HepG2 (cell line): ENCODE measurements around the gene FAM168A. TPM values are rescaled to one million over a fixed set of nuclear protein-coding genes. Genes with fewer than 3 reads are reported as not detected.

Experiments
- ATAC-seq: fragments of 200-7000 bp; cut with Tn5 transposase; 3 replicates; pipeline ENCODE4 v1.9.1; 2020; ENCODE audit warnings: mild to moderate bottlenecking, moderate library complexity
- BruUV-seq: library from RNA; stranded (reverse); fragments of 400-500 nt; replicated peaks from 2 replicates; lab custom pipeline; 2021; lab: Mats Ljungman, UMichigan
- CTCF ChIA-PET: fragments of 300-600 bp; formaldehyde crosslinking; extraction: SDS; loops from one replicate; lab custom pipeline; 2021; ENCODE audit warnings: low total read pairs, inconsistent platforms, low intra/inter-chr PET ratio; lab: Yijun Ruan, JAX
- POLR2A ChIA-PET: fragments of 350-600 bp; sonication (Branson Sonifier 250); formaldehyde crosslinking; loops from one replicate; lab custom pipeline; 2020; ENCODE audit warnings: antibody characterized with exemption, inconsistent platforms; lab: Yijun Ruan, JAX
- DNase-seq: peaks from one replicate; pipeline ENCODE4 v3.0.0-alpha.2; 2015; ENCODE audit warnings: low spot score
- FAIRE-seq: peaks from 3 replicates; lab custom pipeline; 2011; peaks lifted over from hg19 to GRCh38; lab: Jason Lieb, UNC
- H2AFZ ChIP-seq: one replicate; pipeline ENCODE4 v1.6.1; 2011; ENCODE audit warnings: low read length, inconsistent platforms
- H3K27ac ChIP-seq: fragments of 300-600 bp; 3 replicates; pipeline ENCODE4 v1.8.0; 2011; ENCODE audit warnings: mixed run types, mild to moderate bottlenecking, mixed read lengths, low read length, inconsistent platforms; ENCODE audit not compliant: insufficient read depth; ENCODE audit errors: extremely low read length
- H3K27me3 ChIP-seq, 2 experiments: fragments of 200-600 bp in 1 of 2; 2 replicates in 1 of 2; 3 replicates in 1 of 2; pipeline versions ENCODE4 v1.6.0 to v1.8.0; 2011; ENCODE audit warnings: low read length in 2 of 2, mild to moderate bottlenecking in 2 of 2, moderate library complexity in 2 of 2, inconsistent platforms in 1 of 2; ENCODE audit not compliant: insufficient read depth in 2 of 2, control insufficient read depth in 1 of 2
- H3K36me3 ChIP-seq, 2 experiments: fragments of 200-600 bp in 1 of 2; replicated peaks in 1 of 2; 2 replicates in 1 of 2; 3 replicates in 1 of 2; pipeline versions ENCODE4 v1.5.1 to v1.8.0; 2011; ENCODE audit warnings: low read length in 2 of 2, inconsistent platforms in 1 of 2; ENCODE audit not compliant: insufficient read depth in 2 of 2, control insufficient read depth in 1 of 2
- H3K4me1 ChIP-seq: 2 replicates; pipeline ENCODE4 v1.5.1; 2012; ENCODE audit warnings: low read length, inconsistent platforms; ENCODE audit not compliant: insufficient read depth
- H3K4me2 ChIP-seq: 2 replicates; pipeline ENCODE4 v1.6.0; 2011; ENCODE audit warnings: low read depth, low read length, inconsistent platforms
- H3K4me3 ChIP-seq, 3 experiments: fragments of 200-600 bp in 1 of 3; sonication (generic), shearing (Covaris generic) in 1 of 3; replicated peaks in 1 of 3; 2 replicates each; pipeline ENCODE4 v1.5.1; 2011 to 2016; ENCODE audit warnings: low read length in 3 of 3, inconsistent platforms in 2 of 3, low read depth in 2 of 3, mild to moderate bottlenecking in 2 of 3, control low read depth in 1 of 3, mixed read lengths in 1 of 3; ENCODE audit not compliant: insufficient read depth in 1 of 3
- H3K79me2 ChIP-seq: one replicate; pipeline ENCODE4 v1.6.1; 2011; ENCODE audit warnings: low read length, inconsistent platforms; ENCODE audit not compliant: insufficient read depth
- H3K9ac ChIP-seq: 2 replicates; pipeline ENCODE4 v1.6.0; 2011; ENCODE audit warnings: mild to moderate bottlenecking, low read depth, low read length, inconsistent platforms; ENCODE audit not compliant: insufficient read depth
- H3K9me3 ChIP-seq: 2 replicates; pipeline ENCODE4 v1.5.1; 2012; ENCODE audit warnings: mild to moderate bottlenecking, low read length
- H4K20me1 ChIP-seq: 2 replicates; pipeline ENCODE4 v1.6.0; 2011; ENCODE audit warnings: inconsistent platforms, mild to moderate bottlenecking, low read length, moderate library complexity; ENCODE audit not compliant: insufficient read depth
- AKAP8 ChIP-seq: sonication (generic); formaldehyde crosslinking; IDR thresholded peaks from 2 replicates; pipeline ENCODE4 v1.5.1; 2020; ENCODE audit warnings: mild to moderate bottlenecking, missing genetic modification reagents
- HIVEP1 ChIP-seq: sonication (generic); formaldehyde crosslinking; IDR thresholded peaks from 2 replicates; pipeline ENCODE4 v1.4.0; 2020; ENCODE audit warnings: mild to moderate bottlenecking, missing genetic modification reagents
- HOXA9 ChIP-seq: sonication (generic); formaldehyde crosslinking; IDR thresholded peaks from 2 replicates; pipeline ENCODE4 v1.8.1; 2022; ENCODE audit warnings: missing genetic modification reagents, mild to moderate bottlenecking, moderate library complexity, borderline replicate concordance
- KLF11 ChIP-seq: IDR thresholded peaks from 2 replicates; pipeline ENCODE4 v1.6.1; 2016; ENCODE audit warnings: missing compliant biosample characterization
- PLRG1 ChIP-seq: fragments of 450-650 bp; conservative IDR thresholded peaks from 2 replicates; pipeline ENCODE4 v1.6.1; 2016
- RAD21 ChIP-seq: fragments of 450-650 bp; formaldehyde crosslinking; IDR thresholded peaks from 2 replicates; pipeline ENCODE4 v1.5.0; 2020; ENCODE audit warnings: mild to moderate bottlenecking
- REXO4 ChIP-seq: sonication (generic); formaldehyde crosslinking; IDR thresholded peaks from 2 replicates; pipeline ENCODE4 v1.8.0; 2022; ENCODE audit warnings: missing genetic modification reagents, mild to moderate bottlenecking, borderline replicate concordance
- SRSF9 ChIP-seq: fragments of 200-400 bp; formaldehyde crosslinking; IDR thresholded peaks from 2 replicates; pipeline ENCODE4 v1.6.1; 2018; ENCODE audit warnings: borderline replicate concordance, mild to moderate bottlenecking, low read depth, low read length; ENCODE audit not compliant: insufficient read depth, poor library complexity, severe bottlenecking
- ZNF180 ChIP-seq: sonication (generic); formaldehyde crosslinking; IDR thresholded peaks from 2 replicates; pipeline ENCODE4 v1.4.0; 2020; ENCODE audit warnings: low read depth, missing genetic modification reagents, borderline replicate concordance
- ZNF282 ChIP-seq: fragments of 450-650 bp; IDR thresholded peaks from 2 replicates; pipeline ENCODE4 v1.6.1; 2018; ENCODE audit not compliant: partially characterized antibody
- ZNF75D ChIP-seq: sonication (generic); formaldehyde crosslinking; IDR thresholded peaks from 2 replicates; pipeline ENCODE4 v1.8.1; 2023; ENCODE audit warnings: missing genetic modification reagents, mild to moderate bottlenecking, borderline replicate concordance
- WGBS: methylation state at CpG from one replicate; pipeline ENCODE4 v1.1.6; 2017; ENCODE audit warnings: low lambda C conversion rate; 5-methylcytosine and 5-hydroxymethylcytosine counted together
- in situ Hi-C: cut with HindIII; loops from 2 replicates; pipeline ENCODE4 v1.10.0; 2017; ENCODE audit warnings: low pct_unique_long_range_greater_than_20kb; ENCODE audit not compliant: extremely low pct_ligation_motif_present
- intact Hi-C: fragments of 100-400 bp; cut with micrococcal nuclease; formaldehyde crosslinking; loops from one replicate; pipeline ENCODE4 v1.10.0; 2022; ENCODE audit not compliant: unreplicated experiment
- polyA plus RNA-seq, 8 experiments: library from polyadenylated mRNA; depleted of rRNA in 3 of 8; stranded (reverse) in 7 of 8; unstranded in 1 of 8; fragments of >200 nt; fragmentation: Illumina TruSeq in 4 of 8; extraction: Trizol in 4 of 8; gene quantifications; 2 replicates each; pipeline versions ENCODE4 v1.2.1 to v1.2.3, GENCODE V29; 2011 to 2016; ENCODE audit warnings: low read depth in 4 of 8, missing spikeins in 1 of 8, mixed read lengths in 1 of 8; ENCODE audit not compliant: insufficient read depth in 1 of 8
- total RNA-seq, 5 experiments: library from RNA; depleted of rRNA; stranded (reverse); fragments of >200 nt; fragmentation: Illumina TruSeq; extraction: Trizol; gene quantifications; 2 replicates each; pipeline ENCODE4 v1.2.3, GENCODE V29; 2016; ENCODE audit warnings: low read depth in 1 of 5
- TF ChIP-seq, protein P1 (sequence below): sonication (generic); formaldehyde crosslinking; IDR thresholded peaks from 2 replicates; pipeline ENCODE4 v1.5.1; 2020; ENCODE audit warnings: mild to moderate bottlenecking, missing genetic modification reagents, moderate library complexity
- TF ChIP-seq, protein P2 (sequence below): sonication (generic); formaldehyde crosslinking; IDR thresholded peaks from 2 replicates; pipeline ENCODE4 v1.4.0; 2020; ENCODE audit warnings: missing genetic modification reagents

Gene FAM168A
- total and polyA plus RNA-seq, 2 of the 13 experiments (the other 11 are each of a cell fraction or from before 2014, with no cell fraction given): 13.9 to 15.8 TPM

DNA sequence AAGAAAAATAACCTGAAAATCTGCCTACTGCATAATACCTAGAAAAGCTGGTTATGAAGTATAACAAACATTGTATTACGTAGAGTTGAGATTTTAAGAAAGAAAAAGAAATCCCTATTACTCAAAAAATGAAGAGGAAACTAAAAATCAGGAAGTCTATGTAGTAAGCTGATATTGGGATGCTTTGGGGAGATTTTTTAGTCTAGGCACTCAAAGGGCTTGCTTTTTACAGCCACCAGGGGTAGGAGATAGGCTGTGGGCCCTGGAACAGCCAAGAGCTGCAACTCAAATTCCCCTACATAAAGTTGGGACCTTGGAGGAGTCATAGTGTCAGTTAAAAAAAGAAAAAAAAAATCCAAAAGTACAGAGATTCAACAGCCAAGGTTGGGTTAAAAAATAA lies 131.3 kb downstream of the FAM168A start (continued):
- TF ChIP-seq, protein P1, sequence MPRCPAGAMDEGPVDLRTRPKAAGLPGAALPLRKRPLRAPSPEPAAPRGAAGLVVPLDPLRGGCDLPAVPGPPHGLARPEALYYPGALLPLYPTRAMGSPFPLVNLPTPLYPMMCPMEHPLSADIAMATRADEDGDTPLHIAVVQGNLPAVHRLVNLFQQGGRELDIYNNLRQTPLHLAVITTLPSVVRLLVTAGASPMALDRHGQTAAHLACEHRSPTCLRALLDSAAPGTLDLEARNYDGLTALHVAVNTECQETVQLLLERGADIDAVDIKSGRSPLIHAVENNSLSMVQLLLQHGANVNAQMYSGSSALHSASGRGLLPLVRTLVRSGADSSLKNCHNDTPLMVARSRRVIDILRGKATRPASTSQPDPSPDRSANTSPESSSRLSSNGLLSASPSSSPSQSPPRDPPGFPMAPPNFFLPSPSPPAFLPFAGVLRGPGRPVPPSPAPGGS: no peak
- TF ChIP-seq HOXA9 (CRISPR knock-in tag) (no peak), HIVEP1 (CRISPR knock-in tag) (no peak), ZNF75D (CRISPR knock-in tag) (no peak), RAD21 (CRISPR knock-in tag) (no peak), ZNF180 (CRISPR knock-in tag) (no peak), REXO4 (CRISPR knock-in tag) (no peak), KLF11 (CRISPR knock-in tag) (no peak), SRSF9 (no peak)

DNA sequence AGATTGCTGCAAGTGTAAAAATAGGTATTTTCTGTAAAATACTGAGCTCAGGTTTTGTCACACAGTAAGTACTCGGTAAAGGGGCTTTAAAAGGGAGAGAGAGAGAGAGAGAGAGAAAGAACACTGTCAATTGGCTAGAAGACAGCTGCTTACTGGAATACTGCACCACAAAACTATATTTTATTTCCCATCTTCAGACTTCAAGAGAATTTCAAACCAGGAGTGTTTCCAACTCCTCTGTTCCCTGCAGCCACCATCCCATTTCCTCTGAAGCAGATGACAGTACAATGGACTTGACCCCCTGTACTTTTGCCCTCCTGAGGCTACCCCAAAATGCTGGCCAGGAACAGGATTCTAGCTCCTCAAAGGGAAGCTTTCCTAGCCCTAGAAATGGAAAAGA lies 132.0 kb downstream of the FAM168A start:
- no peaks in the 10 kb centered on the region for H3K9me3 ChIP-seq
- FAIRE-seq: no peak
- POLR2A ChIA-PET: no interaction called here
- TF ChIP-seq PLRG1 (no peak), ZNF282 (no peak), AKAP8 (no peak)
- TF ChIP-seq, protein P2, sequence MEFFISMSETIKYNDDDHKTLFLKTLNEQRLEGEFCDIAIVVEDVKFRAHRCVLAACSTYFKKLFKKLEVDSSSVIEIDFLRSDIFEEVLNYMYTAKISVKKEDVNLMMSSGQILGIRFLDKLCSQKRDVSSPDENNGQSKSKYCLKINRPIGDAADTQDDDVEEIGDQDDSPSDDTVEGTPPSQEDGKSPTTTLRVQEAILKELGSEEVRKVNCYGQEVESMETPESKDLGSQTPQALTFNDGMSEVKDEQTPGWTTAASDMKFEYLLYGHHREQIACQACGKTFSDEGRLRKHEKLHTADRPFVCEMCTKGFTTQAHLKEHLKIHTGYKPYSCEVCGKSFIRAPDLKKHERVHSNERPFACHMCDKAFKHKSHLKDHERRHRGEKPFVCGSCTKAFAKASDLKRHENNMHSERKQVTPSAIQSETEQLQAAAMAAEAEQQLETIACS (CRISPR knock-in tag): no peak
- H2AFZ ChIP-seq: no peak overlapping the region
- no peak overlapping the region for H3K9ac ChIP-seq
- no peaks in the 10 kb centered on the region for H3K79me2 ChIP-seq
- no peak overlapping the region for H3K27ac ChIP-seq
- 0 out of 2 replicates have a peak, but pooled peaks cover 18% of the 10 kb centered on the region for H3K4me1 ChIP-seq
- no peak overlapping the region for H3K4me3 ChIP-seq
- H3K4me2 ChIP-seq: no peak overlapping the region
- 84% methylated on average over 1 of the region's 1 CpG for WGBS
- no TSS peak for BruUV-seq
- no peak for ATAC-seq
- intact Hi-C loops (no loop called here), in situ Hi-C loops (no loop called here)
- H3K27me3 ChIP-seq: no peaks in the 10 kb centered on the region
- no peaks in the 10 kb centered on the region; a peak in 2 of 5 replicates for H3K36me3 ChIP-seq
- DNase-seq: no peak
- CTCF ChIA-PET: no interaction called here
- H4K20me1 ChIP-seq: no peaks in the 10 kb centered on the region
